ENCODE results near the gene RRM1. TPM values are rescaled to one million over a fixed set of nuclear protein-coding genes. Genes with fewer than 3 reads are reported as not detected.
"Not testable (repeated sequence)": the region's sequence is repeated elsewhere in the genome, so short reads cannot be mapped to it uniquely, and the experiment has no call there.

RRM1 gene
- total RNA-seq, 3 donors from 2014 or later (not counting 1 experiment from before 2014, with no cell fraction given) = 17.0 to 37.6 (median 24.4) TPM

- Histone ChIP-seq H3K36me3 (ENCODE audit: control insufficient read depth, insufficient read depth, low read length) (no peaks in the 10 kb centered on the region), H3K9me3 (ENCODE audit: control insufficient read depth, insufficient read depth, low read length) (no peaks in the 10 kb centered on the region), H3K4me1 (ENCODE audit: control insufficient read depth, insufficient read depth, low read length) (no peaks in the 10 kb centered on the region), H3K27me3 (ENCODE audit: control insufficient read depth, insufficient read depth, low read length) (no peaks in the 10 kb centered on the region), H3K27ac (ENCODE audit: low read length) (no peak overlapping the region), H3K4me3 (ENCODE audit: low read length) (no peak overlapping the region)
- intact Hi-C loops (cut with micrococcal nuclease) = no loop called here
- Mint-ChIP-seq H3K4me1 (no peaks in the 10 kb centered on the region), H3K4me3 (no peak overlapping the region), H3K36me3 (no peaks in the 10 kb centered on the region), H3K27ac (no peak overlapping the region), H3K27me3 (ENCODE audit: low read depth in 2 of 2) (peaks cover 0 to 9% of the 10 kb centered on the region in 2 donors), H3K9me3 (no peaks in the 10 kb centered on the region)
- ATAC-seq (no peak), DNase-seq (no peak)
- TF ChIP-seq CTCF (IDR thresholded peaks at IDR 0.05) = no peak
Measured at GRCh38 chr11:4156571-4156970, 62.0 kb downstream of the RRM1 start.

- not testable (repeated sequence) for H3K27ac ChIP-seq (ENCODE audit: low read length); DNase-seq
- no CpG with 5 or more reads among the region's 1 CpG for WGBS (ENCODE audit: insufficient coverage)
Measured at GRCh38 chr11:4158818-4159217, 64.2 kb downstream of the RRM1 start.

GRCh38 chr11:4161305-4161704 is 66.7 kb downstream of the RRM1 start:
- H3K9me3 ChIP-seq (ENCODE audit: control insufficient read depth, insufficient read depth, low read length) = no peaks in the 10 kb centered on the region
- H3K27me3 ChIP-seq (ENCODE audit: control insufficient read depth, insufficient read depth, low read length) = no peaks in the 10 kb centered on the region
- ATAC-seq = no peak
- no peak for TF ChIP-seq CTCF (IDR thresholded peaks at IDR 0.05)
- H3K4me3 ChIP-seq (ENCODE audit: low read length) = no peak overlapping the region
- Mint-ChIP-seq H3K9me3 (no peaks in the 10 kb centered on the region), H3K36me3 (no peaks in the 10 kb centered on the region), H3K4me1 (no peaks in the 10 kb centered on the region), H3K27ac (no peak overlapping the region), H3K27me3 (ENCODE audit: low read depth in 2 of 2) (peaks cover 6 to 10% of the 10 kb centered on the region in 2 donors), H3K4me3 (no peak overlapping the region)
- no peak overlapping the region for H3K27ac ChIP-seq (ENCODE audit: low read length)
- no peak for DNase-seq
- intact Hi-C loops (cut with micrococcal nuclease) = no loop called here
- WGBS (ENCODE audit: insufficient coverage) = 79% methylated on average over 1 of the region's 1 CpG
- H3K4me1 ChIP-seq (ENCODE audit: control insufficient read depth, insufficient read depth, low read length) = no peaks in the 10 kb centered on the region
- H3K36me3 ChIP-seq (ENCODE audit: control insufficient read depth, insufficient read depth, low read length) = no peaks in the 10 kb centered on the region

More at GRCh38 chr11:4158818-4159217, 64.2 kb downstream of the RRM1 start:
- H3K9me3 Mint-ChIP-seq; ATAC-seq; H3K27me3 ChIP-seq (ENCODE audit: control insufficient read depth, insufficient read depth, low read length); H3K4me1 ChIP-seq (ENCODE audit: control insufficient read depth, insufficient read depth, low read length); H3K4me1 Mint-ChIP-seq; H3K36me3 ChIP-seq (ENCODE audit: control insufficient read depth, insufficient read depth, low read length); H3K4me3 Mint-ChIP-seq; intact Hi-C loops (cut with micrococcal nuclease); H3K4me3 ChIP-seq (ENCODE audit: low read length); H3K36me3 Mint-ChIP-seq; H3K27ac Mint-ChIP-seq; H3K9me3 ChIP-seq (ENCODE audit: control insufficient read depth, insufficient read depth, low read length): not testable (repeated sequence)
- H3K27me3 Mint-ChIP-seq (ENCODE audit: low read depth in 2 of 2) = peaks cover 0 to 10% of the 10 kb centered on the region in 2 donors

- no peaks in the 10 kb centered on the region for H3K4me1 ChIP-seq (ENCODE audit: control insufficient read depth, insufficient read depth, low read length)
- H3K4me1 Mint-ChIP-seq = no peaks in the 10 kb centered on the region
- H3K27ac Mint-ChIP-seq = no peak overlapping the region
- no peak for DNase-seq
- H3K9me3 Mint-ChIP-seq = no peaks in the 10 kb centered on the region
- no peak for TF ChIP-seq CTCF (IDR thresholded peaks at IDR 0.05)
- 80% methylated on average over 3 of the region's 3 CpGs for WGBS (ENCODE audit: insufficient coverage)
- H3K27ac ChIP-seq (ENCODE audit: low read length) = no peak overlapping the region
- H3K36me3 ChIP-seq (ENCODE audit: control insufficient read depth, insufficient read depth, low read length) = no peaks in the 10 kb centered on the region
- intact Hi-C loops (cut with micrococcal nuclease) = no loop called here
- H3K4me3 Mint-ChIP-seq = no peak overlapping the region
- no peaks in the 10 kb centered on the region for H3K27me3 ChIP-seq (ENCODE audit: control insufficient read depth, insufficient read depth, low read length)
- H3K27me3 Mint-ChIP-seq (ENCODE audit: low read depth in 2 of 2) = peaks cover 8 to 10% of the 10 kb centered on the region in 2 donors
- H3K36me3 Mint-ChIP-seq = no peaks in the 10 kb centered on the region
- H3K4me3 ChIP-seq (ENCODE audit: low read length) = no peak overlapping the region
- no peak for ATAC-seq
- no peaks in the 10 kb centered on the region for H3K9me3 ChIP-seq (ENCODE audit: control insufficient read depth, insufficient read depth, low read length)
Measured at GRCh38 chr11:4164884-4165590, 70.4 kb downstream of the RRM1 start.
